Liver (tissue), 9 donors: ENCODE results near the gene LY6G6F. TPM values are rescaled to one million over a fixed set of nuclear protein-coding genes. Genes with fewer than 3 reads are reported as not detected.
"Not testable (repeated sequence)": the region's sequence is repeated elsewhere in the genome, so short reads cannot be mapped to it uniquely, and the experiment has no call there.

Experiments used
- DNase-seq: peaks from one replicate; pipeline ENCODE4 v3.0.0-alpha.2; 2017; ENCODE audit warnings: low spot score
- H3K27ac ChIP-seq, 2 donors: one replicate each; pipeline ENCODE4 v1.7.0; 2013; ENCODE audit warnings: inconsistent platforms in 2 of 2, low read length in 2 of 2, control low read depth in 1 of 2, low read depth in 1 of 2, mild to moderate bottlenecking in 1 of 2
- H3K27me3 ChIP-seq, 4 donors: one replicate each; pipeline versions ENCODE4 v1.6.1 to v1.7.0; 2013; ENCODE audit warnings: low read length in 3 of 4, inconsistent platforms in 1 of 4, mild to moderate bottlenecking in 1 of 4, moderate library complexity in 1 of 4; ENCODE audit not compliant: control insufficient read depth in 4 of 4, insufficient read depth in 4 of 4
- H3K36me3 ChIP-seq, 4 donors: one replicate each; pipeline versions ENCODE4 v1.6.1 to v1.7.0; 2013; ENCODE audit warnings: low read length in 3 of 4, mild to moderate bottlenecking in 3 of 4, low read depth in 1 of 4, moderate library complexity in 1 of 4; ENCODE audit not compliant: control insufficient read depth in 4 of 4, insufficient read depth in 3 of 4
- H3K4me1 ChIP-seq, 4 donors: one replicate each; pipeline versions ENCODE4 v1.6.1 to v1.7.0; 2013; ENCODE audit warnings: low read length in 3 of 4, mild to moderate bottlenecking in 3 of 4, moderate library complexity in 1 of 4; ENCODE audit not compliant: control insufficient read depth in 4 of 4, insufficient read depth in 4 of 4
- H3K4me3 ChIP-seq, 3 donors: one replicate each; pipeline versions ENCODE4 v1.6.1 to v1.7.0; 2013; ENCODE audit warnings: low read length in 3 of 3, control low read depth in 1 of 3, low read depth in 1 of 3, mild to moderate bottlenecking in 1 of 3
- H3K9ac ChIP-seq, 2 donors: one replicate each; pipeline ENCODE4 v1.7.0; 2013; ENCODE audit warnings: low read length in 2 of 2, mild to moderate bottlenecking in 2 of 2, moderate library complexity in 2 of 2, control low read depth in 1 of 2, low read depth in 1 of 2
- H3K9me3 ChIP-seq, 4 donors: one replicate each; pipeline versions ENCODE4 v1.6.1 to v1.7.0; 2013; ENCODE audit warnings: low read length in 3 of 4; ENCODE audit not compliant: control insufficient read depth in 4 of 4
- ATF3 ChIP-seq: IDR thresholded peaks from 2 replicates; pipeline ENCODE4 v1.6.1; 2016; ENCODE audit warnings: antibody characterized with exemption
- CTCF ChIP-seq: fragments of 150-350 bp; IDR thresholded peaks from 2 replicates; pipeline ENCODE4 v1.5.1; 2017; ENCODE audit warnings: improper control_type of control experiment, low read depth, low read length; ENCODE audit not compliant: missing input control
- EGR1 ChIP-seq, 2 donors: IDR thresholded peaks; 2 replicates each; pipeline ENCODE4 v1.6.1; 2016 to 2018; ENCODE audit warnings: antibody characterized with exemption in 2 of 2, low read depth in 2 of 2
- FOXA1 ChIP-seq: IDR thresholded peaks from 2 replicates; pipeline ENCODE4 v1.6.1; 2016; ENCODE audit warnings: antibody characterized with exemption
- FOXA2 ChIP-seq: IDR thresholded peaks from 2 replicates; pipeline ENCODE4 v1.6.1; 2016; ENCODE audit warnings: antibody characterized with exemption
- GABPA ChIP-seq, 2 donors: IDR thresholded peaks in 1 of 2; conservative IDR thresholded peaks in 1 of 2; 2 replicates each; pipeline ENCODE4 v1.6.1; 2016; ENCODE audit warnings: antibody characterized with exemption in 2 of 2, mild to moderate bottlenecking in 1 of 2, moderate library complexity in 1 of 2
- HNF4A ChIP-seq, 2 donors: conservative IDR thresholded peaks; 2 replicates each; pipeline ENCODE4 v1.6.1; 2016; ENCODE audit warnings: antibody characterized with exemption in 2 of 2, mild to moderate bottlenecking in 2 of 2
- HNF4G ChIP-seq: IDR thresholded peaks from 2 replicates; pipeline ENCODE4 v1.6.1; 2016; ENCODE audit warnings: antibody characterized with exemption
- JUND ChIP-seq, 2 donors: IDR thresholded peaks; 2 replicates each; pipeline ENCODE4 v1.6.1; 2016; ENCODE audit warnings: antibody characterized with exemption in 2 of 2
- MAX ChIP-seq: IDR thresholded peaks from 2 replicates; pipeline ENCODE4 v1.6.1; 2016; ENCODE audit warnings: antibody characterized with exemption
- NR2F2 ChIP-seq: IDR thresholded peaks from 2 replicates; pipeline ENCODE4 v1.6.1; 2016; ENCODE audit warnings: antibody characterized with exemption
- RAD21 ChIP-seq, 2 donors: IDR thresholded peaks; 2 replicates each; pipeline ENCODE4 v1.6.1; 2016; ENCODE audit warnings: antibody characterized with exemption in 2 of 2, mild to moderate bottlenecking in 2 of 2
- RXRA ChIP-seq, 2 donors: IDR thresholded peaks; 2 replicates each; pipeline ENCODE4 v1.6.1; 2017 to 2018; ENCODE audit warnings: antibody characterized with exemption in 2 of 2, mild to moderate bottlenecking in 1 of 2
- SP1 ChIP-seq: IDR thresholded peaks from 2 replicates; pipeline ENCODE4 v1.6.1; 2018; ENCODE audit warnings: antibody characterized with exemption, mild to moderate bottlenecking
- TAF1 ChIP-seq: conservative IDR thresholded peaks from 2 replicates; pipeline ENCODE4 v1.6.1; 2016; ENCODE audit warnings: antibody characterized with exemption, mild to moderate bottlenecking
- YY1 ChIP-seq: IDR thresholded peaks from 2 replicates; pipeline ENCODE4 v1.6.1; 2016; ENCODE audit warnings: antibody characterized with exemption, mild to moderate bottlenecking
- ZBTB33 ChIP-seq: IDR thresholded peaks from 2 replicates; pipeline ENCODE4 v1.6.1; 2016; ENCODE audit warnings: antibody characterized with exemption
- WGBS: extraction: QIAGEN DNeasy Blood & Tissue Kit; methylation state at CpG from one replicate; pipeline ENCODE4 v1.1.7; 2013; 5-methylcytosine and 5-hydroxymethylcytosine counted together
- polyA plus RNA-seq, 2 donors: library from polyadenylated mRNA; stranded (reverse) in 1 of 2; unstranded in 1 of 2; fragments of 200-250 nt in 1 of 2; fragments of >200 nt in 1 of 2; fragmentation: Nextera tagmentation in 1 of 2; extraction: Ambion mirVana in 1 of 2; gene quantifications; one replicate each; pipeline versions ENCODE4 v1.2.1 to v1.2.3, GENCODE V29; 2013 to 2015
- total RNA-seq, 2 donors: library from RNA; depleted of rRNA; stranded (reverse); fragments of >200 nt; gene quantifications; one replicate each; pipeline ENCODE4 v1.2.3, GENCODE V29; 2014
- donor health status: healthy.
- donor health status: healthy.
- donor health status: healthy.
- donor health status: healthy.
- donor health status: healthy.

LY6G6F gene
- total and polyA plus RNA-seq, 4 donors: 0.08 to 3.2 TPM; not detected in 2

- H3K9me3 ChIP-seq: no peaks in the 10 kb centered on the region
- H3K27me3 ChIP-seq: no peaks in the 10 kb centered on the region
- no peak for DNase-seq
- H3K9ac ChIP-seq: no peak overlapping the region
- H3K36me3 ChIP-seq: no peaks in the 10 kb centered on the region
- TF ChIP-seq MAX: no peak
- no peak for TF ChIP-seq RAD21 (IDR thresholded peaks at IDR 0.05)
- TF ChIP-seq SP1: no peak
- TF ChIP-seq FOXA1: no peak
- TF ChIP-seq FOXA2: no peak
- no peak for TF ChIP-seq HNF4A (conservative IDR thresholded peaks at IDR 0.05)
- TF ChIP-seq ATF3: no peak
- TF ChIP-seq HNF4G: no peak
- TF ChIP-seq CTCF: no peak
- TF ChIP-seq GABPA (IDR thresholded peaks at IDR 0.05 in 1 of 2, conservative IDR thresholded peaks at IDR 0.05 in 1 of 2): no peak
- no peak for TF ChIP-seq ZBTB33
- no peak for TF ChIP-seq TAF1
- no peak for TF ChIP-seq JUND (IDR thresholded peaks at IDR 0.05)
- TF ChIP-seq YY1: no peak
- WGBS: 96% methylated on average over 3 of the region's 3 CpGs
- no peaks in the 10 kb centered on the region for H3K4me1 ChIP-seq
- no peak overlapping the region for H3K4me3 ChIP-seq
- no peak overlapping the region for H3K27ac ChIP-seq
These were observed 1.6 kb downstream of the LY6G6F start for GRCh38 chr6:31708224-31708623.

- not testable (repeated sequence) for H3K4me3 ChIP-seq, H3K27me3 ChIP-seq, DNase-seq, H3K27ac ChIP-seq, H3K9me3 ChIP-seq, H3K4me1 ChIP-seq, H3K36me3 ChIP-seq, H3K9ac ChIP-seq
- 84% methylated on average over 11 of the region's 11 CpGs for WGBS
These were observed 2.5 kb downstream of the LY6G6F start for GRCh38 chr6:31709157-31709556.

DNA sequence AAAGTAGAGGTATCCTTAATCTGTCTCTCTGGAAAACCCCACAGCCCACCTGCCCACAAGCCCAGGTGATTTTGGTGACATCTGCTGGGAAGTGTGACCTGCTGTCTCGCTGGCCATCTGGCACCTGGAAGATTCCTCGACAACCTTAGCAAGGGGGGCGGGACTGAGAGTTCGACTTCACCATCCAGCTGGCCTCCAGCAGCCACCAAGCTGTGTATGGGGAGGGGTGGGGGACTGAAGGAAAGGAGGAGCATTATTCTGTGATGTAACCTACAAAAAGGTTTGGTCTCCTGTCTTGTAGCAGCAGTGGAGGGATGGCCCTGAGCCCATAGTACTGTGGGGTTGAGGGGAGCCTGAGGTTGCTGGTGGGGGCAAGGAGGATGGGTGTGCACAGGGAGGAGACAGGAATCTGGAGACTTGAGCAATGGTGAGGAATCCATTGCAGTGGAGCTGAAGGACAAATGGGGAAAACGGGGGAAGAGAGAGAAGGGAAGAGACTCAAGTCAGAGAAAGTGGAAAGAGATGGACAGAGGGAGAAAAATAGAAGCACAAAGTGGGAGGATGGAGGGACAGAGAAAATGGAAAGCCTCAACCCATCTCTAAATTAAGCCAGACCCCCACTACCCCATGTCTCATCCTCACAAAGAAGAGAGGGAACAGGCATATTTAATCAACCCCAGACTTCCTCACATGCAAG lies 4.0 kb downstream of the LY6G6F start:
- no peak overlapping the region for H3K27ac ChIP-seq
- 66% methylated on average over 5 of the region's 5 CpGs for WGBS

More for the DNA sequence above, 4.0 kb downstream of the LY6G6F start:
- H3K9ac ChIP-seq: no peak overlapping the region
- no peaks in the 10 kb centered on the region for H3K27me3 ChIP-seq
- no peaks in the 10 kb centered on the region for H3K4me1 ChIP-seq
- DNase-seq: no peak
- no peak overlapping the region for H3K4me3 ChIP-seq
- H3K9me3 ChIP-seq: no peaks in the 10 kb centered on the region
- H3K36me3 ChIP-seq: no peaks in the 10 kb centered on the region
- TF ChIP-seq RXRA (IDR thresholded peaks at IDR 0.05): no peak
- TF ChIP-seq NR2F2: no peak
- TF ChIP-seq EGR1 (IDR thresholded peaks at IDR 0.05; ENCODE audit: low read depth in 2 of 2): no peak
- TF ChIP-seq ZBTB33: no peak
- no peak for TF ChIP-seq FOXA1
- TF ChIP-seq CTCF: no peak
- no peak for TF ChIP-seq HNF4G
- no peak for TF ChIP-seq FOXA2
- TF ChIP-seq GABPA (IDR thresholded peaks at IDR 0.05 in 1 of 2, conservative IDR thresholded peaks at IDR 0.05 in 1 of 2): no peak
- no peak for TF ChIP-seq JUND (IDR thresholded peaks at IDR 0.05)
- no peak for TF ChIP-seq SP1
